H1 (cell line): Measurements from ENCODE around the gene CACNB4. TPM values are rescaled to one million over a fixed set of nuclear protein-coding genes. Genes with fewer than 3 reads are reported as not detected.

ENCODE experiments used
- CTCF ChIA-PET: fragments of 300-600 bp; sonication (Branson Sonifier 250); formaldehyde crosslinking; loops from one replicate; lab custom pipeline; 2021; ENCODE audit not compliant: partially characterized antibody; lab: Charles Lee
- POLR2A ChIA-PET: fragments of 300-600 bp; sonication (Branson Sonifier 250); formaldehyde crosslinking; loops from one replicate; lab custom pipeline; 2021; ENCODE audit warnings: inconsistent platforms; ENCODE audit not compliant: partially characterized antibody; lab: Charles Lee
- DNase-seq, 2 experiments: peaks; one replicate each; pipeline versions ENCODE4 v3.0.0 to v3.0.0-alpha.2; 2010 to 2022; ENCODE audit warnings: low spot score in 2 of 2, low read depth in 1 of 2, mixed read lengths in 1 of 2
- FAIRE-seq: peaks from 2 replicates; lab custom pipeline; 2011; peaks lifted over from hg19 to GRCh38; lab: Jason Lieb, UNC
- H2AFZ ChIP-seq: 2 replicates; pipeline ENCODE4 v1.8.1; 2012; ENCODE audit warnings: low read length, inconsistent platforms
- H2AK5ac ChIP-seq: 2 replicates; pipeline ENCODE4 v1.6.1; 2013; ENCODE audit warnings: low read depth, low read length
- H2BK120ac ChIP-seq: replicated peaks from 2 replicates; pipeline ENCODE3; 2013; ENCODE audit warnings: low read depth, low read length, inconsistent platforms
- H2BK12ac ChIP-seq: 2 replicates; pipeline ENCODE4 v1.6.1; 2013; ENCODE audit warnings: low read depth, low read length
- H2BK15ac ChIP-seq: 2 replicates; pipeline ENCODE4 v1.6.1; 2013; ENCODE audit warnings: low read length
- H2BK20ac ChIP-seq: 2 replicates; pipeline ENCODE4 v1.6.1; 2013; ENCODE audit warnings: low read length
- H2BK5ac ChIP-seq: 2 replicates; pipeline ENCODE4 v1.6.1; 2013; ENCODE audit warnings: low read depth, low read length
- H3K14ac ChIP-seq: 2 replicates; pipeline ENCODE4 v1.6.1; 2013; ENCODE audit warnings: inconsistent platforms; ENCODE audit not compliant: insufficient read length
- H3K18ac ChIP-seq: 2 replicates; pipeline ENCODE4 v1.6.1; 2013; ENCODE audit warnings: low read length; ENCODE audit errors: extremely low read depth
- H3K23ac ChIP-seq: 2 replicates; pipeline ENCODE4 v1.6.1; 2013; ENCODE audit warnings: inconsistent platforms; ENCODE audit not compliant: insufficient read length
- H3K23me2 ChIP-seq: 2 replicates; pipeline ENCODE4 v1.6.1; 2013; ENCODE audit warnings: low read depth, low read length
- H3K27ac ChIP-seq: 2 replicates; pipeline ENCODE4 v1.6.1; 2011; ENCODE audit warnings: low read depth, low read length, inconsistent platforms
- H3K27me3 ChIP-seq, 4 experiments: replicated peaks in 1 of 4; 1 replicate in 1 of 4; 2 replicates in 3 of 4; pipeline versions ENCODE4 v1.6.1 to v1.8.1; 2011 to 2013; ENCODE audit warnings: low read length in 3 of 4, mild to moderate bottlenecking in 3 of 4, inconsistent platforms in 2 of 4, mixed read lengths in 2 of 4, moderate library complexity in 1 of 4; ENCODE audit not compliant: control insufficient read depth in 3 of 4, insufficient read depth in 3 of 4; ENCODE audit errors: extremely low read depth in 1 of 4
- H3K36me3 ChIP-seq, 4 experiments: 2 replicates each; pipeline versions ENCODE4 v1.6.1 to v1.8.1; 2011 to 2013; ENCODE audit warnings: mild to moderate bottlenecking in 4 of 4, low read length in 3 of 4, moderate library complexity in 2 of 4, control low read depth in 1 of 4, inconsistent platforms in 1 of 4; ENCODE audit not compliant: insufficient read depth in 4 of 4, control insufficient read depth in 2 of 4
- H3K4ac ChIP-seq: replicated peaks from 2 replicates; pipeline ENCODE3; 2013; ENCODE audit warnings: low read length, low read depth, mixed read lengths, inconsistent platforms; ENCODE audit not compliant: insufficient read length
- H3K4me1 ChIP-seq, 4 experiments: replicated peaks in 1 of 4; 1 replicate in 1 of 4; 2 replicates in 3 of 4; pipeline versions ENCODE4 v1.6.1 to v1.8.1; 2011 to 2013; ENCODE audit warnings: low read length in 3 of 4, inconsistent platforms in 2 of 4, mixed read lengths in 1 of 4; ENCODE audit not compliant: insufficient read depth in 4 of 4, control insufficient read depth in 3 of 4
- H3K4me2 ChIP-seq, 2 experiments: 2 replicates each; pipeline versions ENCODE4 v1.6.1 to v1.8.1; 2011 to 2013; ENCODE audit warnings: low read depth in 2 of 2, low read length in 2 of 2, control low read depth in 1 of 2, inconsistent platforms in 1 of 2, mild to moderate bottlenecking in 1 of 2; ENCODE audit not compliant: insufficient read depth in 1 of 2
- H3K4me3 ChIP-seq, 4 experiments: fragments of 200-600, 300-600 bp in 1 of 4; sonication (generic), shearing (Covaris generic), sonication (Bioruptor Twin) in 1 of 4; 2 replicates each; pipeline versions ENCODE4 v1.5.1 to v1.8.1; 2011 to 2016; ENCODE audit warnings: low read length in 4 of 4, low read depth in 3 of 4, control low read depth in 2 of 4, inconsistent platforms in 2 of 4, mild to moderate bottlenecking in 2 of 4, mixed read lengths in 1 of 4, moderate library complexity in 1 of 4; ENCODE audit not compliant: insufficient read depth in 2 of 4; ENCODE audit errors: extremely low read depth in 1 of 4
- H3K56ac ChIP-seq: replicated peaks from 2 replicates; pipeline ENCODE3; 2013; ENCODE audit warnings: low read depth, mild to moderate bottlenecking, mixed read lengths, low read length, inconsistent platforms; ENCODE audit not compliant: insufficient read length
- H3K79me1 ChIP-seq: 2 replicates; pipeline ENCODE4 v1.6.1; 2013; ENCODE audit warnings: low read depth, low read length, control low read depth
- H3K79me2 ChIP-seq, 2 experiments: 2 replicates each; pipeline versions ENCODE4 v1.6.1 to v1.8.1; 2012 to 2013; ENCODE audit warnings: low read length in 2 of 2, mild to moderate bottlenecking in 2 of 2, inconsistent platforms in 1 of 2; ENCODE audit not compliant: insufficient read depth in 2 of 2, control insufficient read depth in 1 of 2
- H3K9ac ChIP-seq, 4 experiments: replicated peaks in 1 of 4; 1 replicate in 1 of 4; 2 replicates in 3 of 4; pipeline versions ENCODE4 v1.6.1 to v1.8.1; 2011 to 2013; ENCODE audit warnings: low read depth in 3 of 4, low read length in 3 of 4, control low read depth in 2 of 4, mild to moderate bottlenecking in 2 of 4, moderate library complexity in 2 of 4, inconsistent platforms in 1 of 4; ENCODE audit errors: extremely low read depth in 1 of 4
- H3K9me3 ChIP-seq, 2 experiments: 2 replicates each; pipeline versions ENCODE4 v1.6.1 to v1.8.1; 2012 to 2013; ENCODE audit warnings: mild to moderate bottlenecking in 2 of 2, moderate library complexity in 2 of 2, control low read depth in 1 of 2, inconsistent platforms in 1 of 2, low read depth in 1 of 2, low read length in 1 of 2, mixed read lengths in 1 of 2; ENCODE audit not compliant: insufficient read depth in 2 of 2
- H4K20me1 ChIP-seq, 2 experiments: replicated peaks in 1 of 2; 2 replicates each; pipeline versions ENCODE3 to v1.8.1; 2011 to 2013; ENCODE audit warnings: inconsistent platforms in 2 of 2, low read length in 2 of 2, mild to moderate bottlenecking in 1 of 2; ENCODE audit not compliant: insufficient read depth in 2 of 2, control insufficient read depth in 1 of 2
- H4K5ac ChIP-seq: 2 replicates; pipeline ENCODE4 v1.6.1; 2013; ENCODE audit warnings: low read length, low read depth, mixed read lengths, inconsistent platforms; ENCODE audit not compliant: insufficient read length
- H4K8ac ChIP-seq: 2 replicates; pipeline ENCODE4 v1.8.0; 2013; ENCODE audit warnings: mild to moderate bottlenecking, moderate library complexity, low read length, inconsistent platforms; ENCODE audit not compliant: insufficient read depth; ENCODE audit errors: extremely low read depth
- H4K91ac ChIP-seq: replicated peaks from 2 replicates; pipeline ENCODE3; 2013; ENCODE audit warnings: low read length, mixed read lengths, inconsistent platforms; ENCODE audit not compliant: insufficient read length
- BACH1 ChIP-seq: IDR thresholded peaks from 2 replicates; pipeline ENCODE4 v1.6.1; 2012; ENCODE audit warnings: low read length, improper control_type of control experiment
- CBX8 ChIP-seq: fragments of 300-800, 300-1000 bp; sonication (generic); IDR thresholded peaks from 2 replicates; pipeline ENCODE4 v1.7.1; 2016; ENCODE audit warnings: low read depth, low read length, borderline replicate concordance
- JUND ChIP-seq: IDR thresholded peaks from 2 replicates; pipeline ENCODE4 v1.6.1; 2011; ENCODE audit warnings: mild to moderate bottlenecking, improper control_type of control experiment, low read length
- RAD21 ChIP-seq, 2 experiments: IDR thresholded peaks in 1 of 2; conservative IDR thresholded peaks in 1 of 2; 2 replicates each; pipeline ENCODE4 v1.6.1; 2011; ENCODE audit warnings: low read depth in 2 of 2, low read length in 2 of 2, improper control_type of control experiment in 1 of 2, inconsistent platforms in 1 of 2, mild to moderate bottlenecking in 1 of 2, moderate library complexity in 1 of 2
- RFX5 ChIP-seq: IDR thresholded peaks from 2 replicates; pipeline ENCODE4 v1.6.1; 2011; ENCODE audit warnings: low read depth, low read length, improper control_type of control experiment, borderline replicate concordance
- SP1 ChIP-seq: IDR thresholded peaks from 2 replicates; pipeline ENCODE4 v1.6.1; 2011; ENCODE audit warnings: low read depth, low read length
- WGBS, 2 experiments: shearing (Covaris generic) in 1 of 2; methylation state at CpG; one replicate each; pipeline versions ENCODE4 v1.1.6 to v1.1.7; 2013 to 2015; ENCODE audit warnings: low lambda C conversion rate in 2 of 2, mixed read lengths in 2 of 2, inconsistent platforms in 1 of 2, low coverage in 1 of 2, missing lambda C conversion rate in 1 of 2; ENCODE audit not compliant: insufficient replicate concordance in 2 of 2, insufficient coverage in 1 of 2, insufficient read length in 1 of 2; ENCODE audit errors: extremely low coverage in 1 of 2, missing lambda C conversion rate in 1 of 2; 5-methylcytosine and 5-hydroxymethylcytosine counted together
- polyA plus RNA-seq, 7 experiments: library from polyadenylated mRNA; depleted of rRNA in 3 of 7; stranded (reverse) in 5 of 7; unstranded in 2 of 7; fragments of >200 nt in 5 of 7; fragments of 200-250 nt in 2 of 7; gene quantifications; 1 replicate in 5 of 7; 2 replicates in 1 of 7; 4 replicates in 1 of 7; pipeline versions ENCODE4 v1.2.1 to v1.2.3, GENCODE V29; 2011 to 2013; ENCODE audit warnings: missing spikeins in 2 of 7, mixed read lengths in 2 of 7
- total RNA-seq: library from RNA; stranded (reverse); fragmentation: NEBNext Ultra II Directional; extraction: Animal tissue kit (Norgen Biotek cat#: 25700); gene quantifications from 2 replicates; pipeline ENCODE4 v1.2.1, GENCODE V29; 2021

Gene CACNB4
- total and polyA plus RNA-seq, 2 of the 8 experiments (the other 6 are each of a cell fraction or from before 2014, with no cell fraction given), result 2.0 to 4.0 TPM

- no peaks in the 10 kb centered on the region for H3K4me1 ChIP-seq
- no peaks in the 10 kb centered on the region for H4K20me1 ChIP-seq
- no peak overlapping the region for H2AFZ ChIP-seq
- H2BK12ac ChIP-seq, result no peak overlapping the region
- POLR2A ChIA-PET, result interaction anchor here (0.6 kb wide), 1 partner anchor 34 kb away, joined by 3 read pairs; no protein-coding TSS in a partner anchor
- H3K23ac ChIP-seq, result no peak overlapping the region
- DNase-seq (no peak), FAIRE-seq (no peak)
- H3K36me3 ChIP-seq, result no peaks in the 10 kb centered on the region
- no peak overlapping the region for H2BK5ac ChIP-seq
- H2BK15ac ChIP-seq, result no peak overlapping the region
- H4K5ac ChIP-seq, result no peak overlapping the region
- H3K4me2 ChIP-seq, result no peak overlapping the region
- H3K14ac ChIP-seq, result no peak overlapping the region
- no peak overlapping the region for H4K91ac ChIP-seq
- H2BK120ac ChIP-seq, result no peak overlapping the region
- no peak for TF ChIP-seq JUND
- TF ChIP-seq RFX5, result no peak
- no peak for TF ChIP-seq CBX8
- no peak for TF ChIP-seq SP1
- no peak for TF ChIP-seq RAD21 (IDR thresholded peaks at IDR 0.05 in 1 of 2, conservative IDR thresholded peaks at IDR 0.05 in 1 of 2; ENCODE audit: low read depth in 2 of 2, low read length in 2 of 2)
- no peak for TF ChIP-seq BACH1
- H3K18ac ChIP-seq, result no peak overlapping the region
- 88% methylated on average over 1 of the region's 1 CpG; no CpG with 5 or more reads in 1 of the 2 experiments for WGBS, 2 experiments
- H3K56ac ChIP-seq, result no peak overlapping the region
- H3K9ac ChIP-seq, result no peak overlapping the region
- no peak overlapping the region for H2AK5ac ChIP-seq
- H2BK20ac ChIP-seq, result no peak overlapping the region
- no peak overlapping the region for H3K4ac ChIP-seq
- H3K23me2 ChIP-seq, result no peaks in the 10 kb centered on the region; the same call in 1 of the 2 replicates
- CTCF ChIA-PET, result interaction anchor here (1.4 to 1.8 kb wide), 2 partner anchors 49 to 99 kb away, joined by 3 to 5 read pairs; no protein-coding TSS in a partner anchor
- H3K79me2 ChIP-seq, result no peaks in the 10 kb centered on the region
- H3K27me3 ChIP-seq, result no peaks in the 10 kb centered on the region
- no peak overlapping the region for H3K4me3 ChIP-seq
- no peak overlapping the region for H3K27ac ChIP-seq
- H3K79me1 ChIP-seq, result no peaks in the 10 kb centered on the region
- no peak overlapping the region for H4K8ac ChIP-seq
- peaks cover 0 to 3% of the 10 kb centered on the region in 2 experiments; a peak in 3 of 4 replicates for H3K9me3 ChIP-seq
Measured at GRCh38 chr2:151899156-151899555, 199.7 kb downstream of the CACNB4 start.
